ENCODE results near the gene MRPL40. TPM values are rescaled to one million over a fixed set of nuclear protein-coding genes. Genes with fewer than 3 reads are reported as not detected.
"Not testable (repeated sequence)": the region's sequence is repeated elsewhere in the genome, so short reads cannot be mapped to it uniquely, and the experiment has no call there.

The MRPL40 gene
- total RNA-seq, 1 experiment from 2014 or later: 46.2 TPM

DNA sequence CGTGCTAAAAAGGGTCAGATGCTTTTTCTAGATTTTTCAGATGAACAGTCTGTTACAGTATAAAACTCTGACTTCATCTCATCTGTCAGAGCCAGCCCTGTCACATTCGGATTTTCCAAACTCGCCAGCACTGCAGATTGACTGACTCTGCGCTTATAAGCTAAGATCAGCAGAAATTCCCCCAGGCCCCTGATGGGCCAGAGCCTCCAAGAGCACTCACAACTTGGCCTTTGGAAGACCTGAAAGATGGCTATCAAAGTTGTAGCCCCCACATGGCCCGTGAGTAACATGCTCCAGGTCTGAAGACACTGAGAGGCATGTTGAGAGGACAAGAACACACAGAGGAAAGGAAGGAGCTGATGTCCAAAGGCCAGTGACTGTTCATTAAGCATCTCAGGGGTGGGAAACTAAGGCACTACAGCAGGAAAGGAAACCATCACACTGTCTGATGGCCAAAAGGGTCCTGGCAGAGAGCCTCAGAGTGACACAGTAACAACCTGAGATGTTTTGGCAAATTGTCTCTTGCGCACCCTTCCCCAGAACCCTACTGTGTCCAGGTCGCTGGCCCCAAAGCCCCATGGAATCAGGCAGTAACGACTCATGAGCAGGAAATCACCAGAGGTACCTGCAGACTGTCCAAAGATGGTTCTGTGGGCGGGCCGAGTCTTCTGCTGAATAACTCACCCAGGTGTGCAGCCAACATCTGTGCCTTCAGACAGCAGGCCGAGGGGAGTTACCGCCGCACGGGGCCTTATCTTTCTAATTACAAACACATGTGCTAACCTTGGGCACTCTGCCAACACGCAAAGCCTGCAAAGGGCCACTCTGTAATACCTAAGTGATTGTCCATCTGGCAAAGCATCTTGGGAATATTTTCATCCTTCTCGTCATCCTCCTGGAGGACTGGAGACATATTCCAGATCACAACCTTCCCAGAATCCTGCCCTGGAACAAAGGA is 24.4 kb upstream of the MRPL40 start:
- DNase-seq (ENCODE audit: low read depth): peak; percentile 26

GRCh38 chr22:19410941-19411689 is 21.2 kb upstream of the MRPL40 start:
- no peak for DNase-seq (ENCODE audit: low read depth)

DNA sequence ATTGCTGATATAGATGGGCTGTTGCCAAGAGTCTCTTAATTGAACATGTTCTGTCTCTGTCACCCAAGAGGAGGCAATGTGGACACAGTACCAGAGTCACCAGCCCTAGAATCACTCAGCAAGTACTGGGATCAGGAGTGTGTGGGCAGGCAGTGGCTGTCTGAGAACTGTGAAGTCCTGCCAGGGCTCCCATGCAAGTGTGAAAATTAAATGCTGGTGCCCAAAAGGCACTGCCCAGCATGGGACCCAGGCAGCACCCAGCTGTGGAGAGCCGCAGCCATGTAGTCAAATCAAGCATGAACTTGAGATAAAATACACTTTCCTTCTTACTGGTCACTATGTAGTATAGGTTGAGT is 20.7 kb upstream of the MRPL40 start:
- no peak for DNase-seq (ENCODE audit: low read depth)

DNA sequence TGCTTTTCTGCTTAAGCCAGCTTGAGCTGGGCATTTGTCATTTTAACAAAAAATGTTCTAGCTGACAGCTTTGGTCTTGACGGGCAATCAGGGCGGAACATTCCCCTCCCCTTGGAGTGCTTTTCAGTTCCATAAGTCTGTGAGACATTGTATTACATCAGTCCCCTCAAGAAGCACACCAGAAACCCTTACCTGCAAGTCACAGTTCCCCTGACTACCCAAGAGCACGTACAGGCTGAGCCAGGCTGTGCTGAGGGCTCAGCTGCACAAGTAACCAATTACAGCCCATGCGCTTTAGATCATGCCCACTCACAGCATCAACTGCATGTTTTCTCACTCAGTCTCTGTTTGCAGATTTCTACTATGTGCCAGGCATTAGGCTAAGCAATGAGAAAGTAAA is 19.9 kb upstream of the MRPL40 start:
- DNase-seq (ENCODE audit: low read depth): no peak

DNA sequence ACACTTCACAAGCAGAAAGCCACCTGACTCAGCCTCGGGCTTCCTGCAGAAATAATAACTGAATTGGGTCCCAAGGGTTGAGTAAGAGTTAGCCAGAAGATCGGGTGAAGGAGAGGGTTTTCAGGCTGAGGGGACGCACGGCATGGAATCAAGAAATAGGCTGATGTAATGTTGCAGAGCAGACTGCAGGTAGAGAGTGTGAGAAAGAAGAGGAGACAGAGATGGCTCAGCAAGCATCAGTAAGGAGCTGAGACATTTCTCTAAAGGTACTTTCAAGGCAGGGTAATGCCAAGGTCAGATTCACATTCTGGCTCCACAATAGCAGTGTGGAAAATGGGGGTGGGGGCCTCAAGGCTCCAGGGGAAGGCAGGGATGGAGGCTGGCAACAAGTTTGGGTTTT is 19.4 kb upstream of the MRPL40 start:
- DNase-seq (ENCODE audit: low read depth): no peak

GRCh38 chr22:19419086-19419463 is 13.3 kb upstream of the MRPL40 start:
- no peak for DNase-seq (ENCODE audit: low read depth)

DNA sequence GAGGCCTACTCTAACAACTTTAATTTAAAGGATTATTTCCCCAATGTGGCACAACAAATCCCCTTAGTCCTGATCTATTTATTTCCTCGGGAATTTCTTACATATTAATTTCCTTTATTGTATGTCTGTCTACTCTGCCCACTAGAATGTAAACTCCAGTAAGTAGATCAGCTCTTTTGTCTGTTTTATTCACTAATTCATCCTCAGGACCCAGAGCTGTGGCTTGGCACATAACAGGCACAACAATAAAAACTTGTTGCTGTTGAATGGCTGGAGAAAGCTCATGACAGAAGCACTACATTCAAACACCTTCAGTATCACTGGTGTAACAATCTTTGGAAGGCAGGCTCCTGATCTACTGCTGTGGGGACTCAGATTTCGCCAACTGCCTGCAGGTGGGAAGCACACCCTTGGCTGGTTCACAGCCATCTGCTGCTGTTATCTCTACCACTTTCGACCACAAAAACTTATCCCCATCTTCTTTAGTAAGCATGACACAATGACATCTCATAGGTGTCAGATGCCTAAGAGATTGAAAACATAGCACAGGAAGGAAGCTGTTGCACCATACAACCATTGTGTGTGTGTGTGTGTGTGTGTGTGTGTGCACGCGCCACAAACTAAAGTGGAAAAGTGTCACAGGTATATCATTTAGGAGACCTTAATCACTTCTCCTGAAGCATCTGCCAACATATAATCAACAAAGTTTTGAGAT is 12.7 kb upstream of the MRPL40 start:
- no peak for DNase-seq (ENCODE audit: low read depth)

DNA sequence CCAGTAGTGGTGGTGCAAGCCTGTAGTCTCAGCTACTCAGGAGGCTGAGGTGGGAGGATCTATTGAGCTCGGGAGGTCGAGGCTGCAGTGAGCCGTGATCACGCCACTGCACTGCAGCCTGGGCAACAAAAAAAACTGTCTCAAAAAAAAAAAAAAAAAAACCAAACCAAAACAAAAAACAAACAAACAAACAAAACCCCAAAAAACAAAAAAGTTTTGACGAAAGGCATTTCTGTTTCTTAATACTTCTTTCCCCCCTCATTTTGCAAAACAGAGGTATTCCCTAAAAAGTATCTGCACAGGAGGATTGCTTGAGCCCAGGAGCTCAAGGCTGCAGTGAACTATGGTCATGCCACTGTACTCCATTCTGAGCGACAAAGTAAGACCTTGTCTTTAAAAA is 12.0 kb upstream of the MRPL40 start:
- no peak for DNase-seq (ENCODE audit: low read depth)

DNA sequence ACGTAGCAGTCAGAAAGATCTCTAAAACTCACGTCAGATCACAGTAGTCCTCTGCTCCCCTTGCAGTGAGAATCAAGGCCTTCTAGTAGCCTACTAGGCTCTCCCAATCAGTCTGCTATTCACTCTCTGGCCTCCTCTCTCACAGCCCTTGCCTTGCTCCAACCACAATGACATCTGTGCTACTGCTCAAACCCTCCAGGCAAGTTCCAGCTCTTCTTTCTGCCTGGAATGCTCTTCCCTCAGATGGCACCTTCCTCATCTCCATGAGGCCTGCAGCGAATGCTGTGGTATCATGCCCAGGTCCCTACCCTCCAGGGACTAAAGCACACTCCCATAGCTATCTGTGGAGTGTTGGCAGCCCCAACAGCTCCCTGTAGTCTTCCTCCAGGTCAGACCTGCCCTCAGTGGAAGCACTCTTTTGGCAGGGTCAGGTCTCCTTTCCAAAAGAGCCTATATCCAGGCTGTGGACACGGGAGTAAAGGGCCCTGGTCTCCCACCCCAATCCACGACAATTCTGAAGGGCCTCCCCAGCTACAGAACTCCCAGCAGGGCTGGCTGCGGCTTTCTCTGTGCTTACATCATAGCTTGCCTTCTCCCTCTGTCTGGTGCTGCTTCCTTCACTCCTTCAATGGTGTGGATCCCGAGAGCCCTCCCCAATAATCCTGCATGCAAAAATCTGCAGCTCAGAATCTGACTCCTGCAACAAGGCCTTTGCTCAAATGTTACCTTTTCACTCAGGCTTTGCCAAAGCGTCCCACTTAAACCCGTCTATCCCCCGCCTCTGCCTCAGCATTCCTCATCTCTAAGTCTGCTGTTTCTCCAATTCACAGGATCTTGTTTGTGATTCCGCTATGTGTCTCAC is 9.7 kb upstream of the MRPL40 start:
- no peak for DNase-seq (ENCODE audit: low read depth)

DNA sequence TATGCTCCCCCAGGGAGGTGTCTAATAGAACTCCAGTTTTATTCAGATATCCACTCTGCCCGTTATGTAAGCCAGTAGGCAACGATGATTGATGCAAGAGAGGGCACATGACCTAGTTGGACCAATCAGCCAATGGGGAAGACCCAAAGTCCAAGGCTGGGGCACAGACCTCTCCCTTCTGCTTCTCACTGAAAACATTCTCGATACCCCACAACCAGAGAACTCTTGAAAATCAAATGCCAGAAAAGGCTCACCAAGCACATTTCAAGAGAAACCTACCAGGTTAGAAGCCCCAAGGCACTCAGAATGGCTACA is 8.2 kb upstream of the MRPL40 start:
- no peak for DNase-seq (ENCODE audit: low read depth)

- peak; percentile 36 for DNase-seq (ENCODE audit: low read depth)
These were observed 2.1 kb upstream of the MRPL40 start for GRCh38 chr22:19429950-19430889.

DNA sequence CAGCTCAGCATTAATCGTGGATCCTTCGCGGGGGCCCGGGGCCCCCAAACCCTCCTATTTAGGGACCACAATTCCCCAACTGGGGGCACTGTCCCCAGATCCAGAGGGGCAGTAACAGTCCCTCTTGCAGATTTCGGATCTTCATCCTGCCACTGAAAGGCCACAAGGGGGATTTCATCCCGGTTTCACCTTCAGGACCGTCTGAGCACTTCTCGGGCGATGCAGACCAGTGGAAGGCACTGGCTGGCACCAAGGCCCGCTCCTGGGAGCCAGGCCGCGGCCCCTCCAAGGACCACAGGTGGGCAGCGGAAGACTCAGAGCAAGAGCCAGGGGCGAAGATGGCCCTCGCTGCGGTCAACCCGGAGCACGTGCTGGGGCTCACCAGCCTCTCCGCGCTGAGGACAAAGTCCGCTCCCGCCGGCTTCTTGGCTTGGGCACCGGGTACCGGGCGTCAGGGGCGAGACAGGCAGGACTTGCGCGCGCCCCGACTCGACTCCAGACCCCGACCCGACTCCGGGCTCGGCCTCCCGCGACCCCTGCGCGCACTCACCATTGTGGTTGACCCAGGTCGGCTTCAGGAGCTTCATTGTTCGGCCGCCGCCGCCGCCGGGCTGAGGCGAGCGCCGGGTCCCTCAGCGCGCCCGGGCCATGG is 1.3 kb upstream of the MRPL40 start:
- DNase-seq (ENCODE audit: low read depth): peak; percentile 30

DNA sequence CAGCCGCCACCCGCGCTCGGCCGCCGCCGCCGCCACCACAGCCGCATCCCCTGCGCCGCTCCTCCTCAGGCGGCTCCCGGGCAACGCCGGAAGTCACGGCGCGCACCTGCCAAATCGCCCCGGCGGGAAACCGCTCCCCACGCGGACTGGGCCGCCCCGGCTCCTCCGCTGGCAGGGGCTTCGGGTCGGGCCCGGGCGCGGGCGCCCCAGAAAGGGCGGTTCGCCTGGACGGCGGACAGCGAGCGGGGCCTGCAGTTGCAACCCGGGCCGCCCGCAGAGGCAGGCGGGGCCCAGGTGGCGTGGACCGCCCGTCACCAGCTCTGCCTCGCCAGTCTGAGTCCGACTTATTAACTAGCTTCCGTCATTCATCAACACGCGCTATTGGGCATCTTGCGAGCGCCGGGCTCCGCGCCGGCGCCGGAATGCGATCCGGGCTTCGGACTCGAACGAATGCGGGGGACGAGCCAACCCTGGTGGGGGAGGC is 654 bp upstream of the MRPL40 start, which contains the start of gene HIRA:
TSS of gene HIRA (minus strand) at position 85 of the 484 bp plus-strand sequence. CDS start 257 bp downstream, outside the sequence.
- DNase-seq (ENCODE audit: low read depth): peak; percentile 84

- DNase-seq (ENCODE audit: low read depth): no peak
These were observed 2.1 kb downstream of the MRPL40 start for GRCh38 chr22:19434401-19434800.

DNA sequence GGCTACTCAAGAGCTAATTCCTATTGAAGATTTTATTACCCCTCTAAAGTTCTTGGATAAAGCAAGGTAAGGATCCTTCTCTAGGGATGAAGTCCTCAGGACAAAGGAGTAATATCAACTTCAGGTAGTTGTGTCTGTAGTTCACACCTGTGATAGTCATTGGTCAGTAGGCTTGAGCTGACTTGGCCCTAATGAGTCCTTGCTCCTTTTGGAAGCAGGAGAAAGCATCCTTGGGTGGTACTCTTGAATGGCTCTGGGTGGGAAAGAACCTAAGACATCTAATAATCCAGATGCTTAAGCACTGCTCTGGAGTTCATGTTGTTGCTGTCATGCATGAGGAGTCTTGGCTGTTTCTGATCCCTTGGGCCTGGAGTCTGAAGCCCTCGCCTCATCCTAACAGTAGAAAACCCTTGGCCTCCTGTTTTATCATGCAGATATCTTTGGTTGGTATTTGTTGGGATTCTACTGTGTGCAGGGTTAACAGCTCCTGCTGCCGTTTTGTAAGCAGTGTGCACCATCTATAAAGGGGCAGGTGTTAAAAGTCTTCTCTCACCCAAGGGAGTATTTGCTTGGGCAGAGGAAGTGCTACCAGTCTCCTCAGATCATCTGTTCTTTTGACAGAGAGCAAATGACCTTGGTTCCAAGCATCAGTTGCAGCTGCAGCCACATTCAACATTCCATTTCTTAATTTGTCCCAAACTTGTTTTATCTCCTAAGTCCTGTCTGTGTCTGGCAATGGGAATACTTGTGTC is 2.7 kb downstream of the MRPL40 start:
- no peak for DNase-seq (ENCODE audit: low read depth)

DNA sequence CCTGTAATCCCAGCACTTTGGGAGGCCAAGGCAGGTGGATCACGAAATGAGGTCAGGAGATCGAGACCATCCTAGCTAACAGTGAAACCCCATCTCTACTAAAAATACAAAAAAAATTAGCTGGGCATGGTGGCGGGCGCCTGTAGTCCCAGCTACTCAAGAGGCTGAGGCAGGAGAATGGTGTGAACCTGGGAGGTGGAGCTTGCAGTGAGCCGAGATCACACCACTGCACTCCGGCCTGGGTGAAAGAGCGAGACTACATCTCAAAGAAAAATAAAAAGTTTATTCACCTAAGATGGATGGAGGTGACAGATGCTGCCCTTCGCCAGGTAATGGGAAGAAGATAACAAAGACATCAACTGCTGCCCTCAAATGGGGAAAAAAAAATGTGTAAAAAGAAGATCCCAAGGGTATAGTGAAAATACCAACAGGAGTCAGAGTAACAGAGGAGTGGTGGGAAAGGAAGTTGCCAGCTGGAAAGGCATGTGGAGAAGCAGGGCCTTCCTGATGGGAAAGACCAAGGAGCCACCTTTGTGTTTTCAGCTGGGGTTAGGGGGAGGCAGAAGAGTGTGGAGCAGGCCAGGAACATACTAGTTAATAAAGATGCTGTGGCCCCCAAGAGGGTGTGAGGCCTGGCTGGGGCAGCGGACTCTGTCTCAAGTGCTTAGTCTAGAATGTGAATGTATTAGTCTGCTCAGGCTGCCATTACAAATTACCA is 4.3 kb downstream of the MRPL40 start:
- not testable (repeated sequence) for DNase-seq (ENCODE audit: low read depth)

DNA sequence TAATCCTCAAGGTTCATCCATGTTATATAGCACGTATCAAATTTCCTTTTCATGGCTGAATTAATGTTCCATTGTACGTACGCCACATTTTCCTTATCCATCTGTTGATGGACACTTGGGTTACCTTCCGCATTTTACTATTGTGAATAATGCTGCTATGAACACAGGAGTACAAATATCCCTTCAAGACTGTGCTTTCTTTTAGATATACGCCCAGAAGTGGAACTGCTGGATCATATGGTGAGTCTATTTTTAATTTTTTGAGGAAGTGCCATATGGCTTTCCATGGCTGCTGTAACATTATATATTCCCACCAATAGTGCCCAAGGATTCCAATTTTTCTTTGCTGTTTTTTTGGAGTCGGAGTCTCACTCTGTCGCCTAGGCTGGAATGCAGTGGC is 6.0 kb downstream of the MRPL40 start:
- DNase-seq (ENCODE audit: low read depth): no peak
